ENCODE measurements around the gene IL12RB1.

DNA sequence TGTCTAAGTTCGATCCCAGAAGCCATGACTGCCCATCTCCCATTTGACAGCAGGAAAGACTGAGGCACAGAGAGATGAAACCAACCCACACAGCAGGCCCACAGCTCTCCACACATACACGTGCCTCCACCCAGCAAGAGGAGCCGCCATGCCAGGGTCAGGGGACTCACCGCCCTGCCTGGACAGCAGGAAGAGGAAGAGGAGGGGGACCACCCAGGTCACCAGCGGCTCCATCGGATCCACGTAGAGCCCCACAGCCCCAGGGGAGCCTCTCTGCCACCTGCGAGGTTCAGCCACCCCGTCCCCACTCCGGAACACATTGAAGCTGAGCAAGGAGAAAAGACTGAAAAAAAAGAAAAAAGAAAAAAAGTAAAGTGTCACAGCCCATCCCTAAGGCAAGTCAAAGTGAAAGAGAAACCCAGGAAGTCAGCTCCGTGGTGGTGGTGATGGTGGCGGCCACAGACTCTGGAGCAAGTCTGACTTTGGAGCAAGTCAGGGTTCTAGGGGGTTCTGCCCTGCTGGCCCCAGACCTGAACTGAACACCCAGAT lies at the start of gene IL12RB1:
- TF ChIP-seq, protein P1, sequence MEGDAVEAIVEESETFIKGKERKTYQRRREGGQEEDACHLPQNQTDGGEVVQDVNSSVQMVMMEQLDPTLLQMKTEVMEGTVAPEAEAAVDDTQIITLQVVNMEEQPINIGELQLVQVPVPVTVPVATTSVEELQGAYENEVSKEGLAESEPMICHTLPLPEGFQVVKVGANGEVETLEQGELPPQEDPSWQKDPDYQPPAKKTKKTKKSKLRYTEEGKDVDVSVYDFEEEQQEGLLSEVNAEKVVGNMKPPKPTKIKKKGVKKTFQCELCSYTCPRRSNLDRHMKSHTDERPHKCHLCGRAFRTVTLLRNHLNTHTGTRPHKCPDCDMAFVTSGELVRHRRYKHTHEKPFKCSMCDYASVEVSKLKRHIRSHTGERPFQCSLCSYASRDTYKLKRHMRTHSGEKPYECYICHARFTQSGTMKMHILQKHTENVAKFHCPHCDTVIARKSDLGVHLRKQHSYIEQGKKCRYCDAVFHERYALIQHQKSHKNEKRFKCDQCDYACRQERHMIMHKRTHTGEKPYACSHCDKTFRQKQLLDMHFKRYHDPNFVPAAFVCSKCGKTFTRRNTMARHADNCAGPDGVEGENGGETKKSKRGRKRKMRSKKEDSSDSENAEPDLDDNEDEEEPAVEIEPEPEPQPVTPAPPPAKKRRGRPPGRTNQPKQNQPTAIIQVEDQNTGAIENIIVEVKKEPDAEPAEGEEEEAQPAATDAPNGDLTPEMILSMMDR (IDR thresholded peaks at IDR 0.05; ENCODE audit: low read depth, low read length): no peak
- TF ChIP-seq POLR2A (IDR thresholded peaks at IDR 0.05; ENCODE audit: extremely low read depth, insufficient read length) (no peak), MYC (IDR thresholded peaks at IDR 0.05; ENCODE audit: low read depth, low read length) (no peak)
- TF ChIP-seq, protein P2, sequence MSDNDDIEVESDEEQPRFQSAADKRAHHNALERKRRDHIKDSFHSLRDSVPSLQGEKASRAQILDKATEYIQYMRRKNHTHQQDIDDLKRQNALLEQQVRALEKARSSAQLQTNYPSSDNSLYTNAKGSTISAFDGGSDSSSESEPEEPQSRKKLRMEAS (IDR thresholded peaks at IDR 0.05; ENCODE audit: low read depth, low read length): no peak

Data from NB4 (cell line).